ENCODE results near the gene LRMDA. TPM values are rescaled to one million over a fixed set of nuclear protein-coding genes. Genes with fewer than 3 reads are reported as not detected.
A peak's percentile ranks its signal among the peaks of the same experiment; 100 is the strongest.

LRMDA gene
- total and polyA plus RNA-seq, 10 of the 15 experiments (the other 5 are each of a cell fraction or from before 2014, with no cell fraction given), result 0.07 to 0.54 (median 0.29) TPM; not detected in 4

DNA sequence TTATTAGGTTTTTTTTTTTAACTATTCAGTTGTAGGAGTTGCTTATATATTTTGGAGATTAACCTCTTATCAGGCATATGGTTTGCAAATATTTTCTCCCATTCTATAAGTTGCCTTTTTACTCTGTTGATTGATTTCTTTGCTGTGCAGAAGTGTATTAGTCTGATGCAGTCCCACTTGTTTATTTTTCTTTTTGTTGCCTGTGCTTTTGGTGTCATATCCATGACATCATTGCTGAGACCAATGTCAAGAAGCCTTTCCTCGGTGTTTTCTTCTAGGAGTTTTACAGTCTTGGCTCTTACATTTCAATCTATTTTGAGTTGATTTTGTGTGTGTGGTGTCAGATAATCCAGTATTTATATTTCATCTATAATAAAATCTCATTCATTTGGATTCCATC is 155.4 kb downstream of the LRMDA start:
- 46% methylated on average over 1 of the region's 1 CpG for WGBS (ENCODE audit: insufficient coverage, insufficient replicate concordance, low lambda C conversion rate, missing lambda C conversion rate)
- DNase-seq (ENCODE audit: low read depth, low spot score) (no peak), FAIRE-seq (no peak), ATAC-seq (no peak)
- ChIA-PET POLR2A (interaction anchor here (0.7 to 1.0 kb wide), 3 partner anchors 13 to 188 kb away, joined by 3 to 6 read pairs (median 5); no protein-coding TSS in a partner anchor), RAD21 (ENCODE audit: unreplicated experiment) (interaction anchor here (1.1 kb wide), 1 partner anchor 101 kb away, joined by 3 read pairs; no protein-coding TSS in a partner anchor), SMC1A (ENCODE audit: uncharacterized antibody, unreplicated experiment) (interaction anchor here (1.6 kb wide), 1 partner anchor 18 kb away, joined by 5 read pairs; no protein-coding TSS in a partner anchor), CTCF (no interaction called here)
- BruUV-seq (replicated peaks), result no TSS peak
- no peaks in the 10 kb centered on the region for H3K79me2 ChIP-seq (ENCODE audit: control insufficient read depth, insufficient read depth, low read length)
- no peak overlapping the region for H3K4me3 ChIP-seq
- no peak overlapping the region for H3K9ac ChIP-seq (ENCODE audit: control insufficient read depth, insufficient read depth, low read length)
- peaks cover 3% of the 10 kb centered on the region; the same call in 1 of the 3 replicates for H3K9me3 ChIP-seq (replicated peaks; ENCODE audit: control insufficient read depth, insufficient read depth, low read length)
- H3K36me3 ChIP-seq (ENCODE audit: control insufficient read depth in 2 of 2, insufficient read depth in 2 of 2, low read length in 1 of 2), result no peaks in the 10 kb centered on the region
- no peaks in the 10 kb centered on the region for H3K4me1 ChIP-seq (ENCODE audit: control insufficient read depth, insufficient read depth, low read length)
- H2AFZ ChIP-seq (ENCODE audit: control insufficient read depth, low read depth, low read length), result no peak overlapping the region
- TF ChIP-seq IRF4 (IDR thresholded peaks at IDR 0.05; ENCODE audit: low read depth, low read length), result no peak
- no peaks in the 10 kb centered on the region for H4K20me1 ChIP-seq (ENCODE audit: control insufficient read depth, insufficient read depth)
- no peak overlapping the region for H3K27ac ChIP-seq (ENCODE audit: control insufficient read depth, insufficient read depth)
- in situ Hi-C loops (cut with MboI), result no loop called here
- H3K27me3 ChIP-seq (replicated peaks in 1 of 2; ENCODE audit: control insufficient read depth in 2 of 2, insufficient read depth in 2 of 2, low read length in 1 of 2), result no peaks in the 10 kb centered on the region
- no peak overlapping the region for H3K4me2 ChIP-seq (ENCODE audit: control insufficient read depth, insufficient read depth)
- intact Hi-C loops (cut with micrococcal nuclease; ENCODE audit: unreplicated experiment), result no loop called here

DNA sequence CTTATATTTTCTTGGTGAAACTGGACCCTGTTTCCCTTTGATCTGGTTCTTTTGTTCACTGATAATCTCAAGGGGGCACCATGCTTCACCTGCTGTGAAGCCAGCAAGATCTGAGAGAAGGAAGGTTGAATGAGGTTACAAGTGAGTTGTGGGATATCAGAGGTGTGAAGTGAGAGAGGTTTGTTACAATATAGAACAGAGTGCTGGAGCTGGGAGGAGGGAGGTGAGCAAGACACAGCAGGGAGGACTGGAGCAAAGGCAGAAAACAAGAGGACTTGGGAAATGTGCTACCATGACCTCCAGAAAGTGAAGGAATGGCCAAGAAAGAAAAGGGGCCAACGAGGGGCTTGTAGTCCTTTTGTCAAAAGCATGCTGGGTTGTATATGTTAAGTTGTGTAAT is 156.6 kb downstream of the LRMDA start:
- no TSS peak for BruUV-seq (replicated peaks)
- ChIA-PET CTCF (interaction anchor here (0.6 to 1.5 kb wide), 2 partner anchors 21 to 77 kb away, joined by 3 to 5 read pairs; no protein-coding TSS in a partner anchor), POLR2A (no interaction called here), RAD21 (ENCODE audit: unreplicated experiment) (interaction anchor here (0.8 to 1.4 kb wide), 2 partner anchors 14 to 20 kb away, joined by 3 read pairs; no protein-coding TSS in a partner anchor), SMC1A (ENCODE audit: uncharacterized antibody, unreplicated experiment) (no interaction called here)
- intact Hi-C loops (cut with micrococcal nuclease; ENCODE audit: unreplicated experiment), result no loop called here
- ATAC-seq (peak; percentile 28; the same call in 1 of the 3 replicates), DNase-seq (ENCODE audit: low read depth, low spot score) (no peak), FAIRE-seq (no peak)
- H3K36me3 ChIP-seq (ENCODE audit: control insufficient read depth in 2 of 2, insufficient read depth in 2 of 2, low read length in 1 of 2), result no peaks in the 10 kb centered on the region
- H3K4me3 ChIP-seq, result no peak overlapping the region
- H4K20me1 ChIP-seq (ENCODE audit: control insufficient read depth, insufficient read depth), result no peaks in the 10 kb centered on the region
- 0% methylated on average over 1 of the region's 1 CpG for WGBS (ENCODE audit: insufficient coverage, insufficient replicate concordance, low lambda C conversion rate, missing lambda C conversion rate)
- no peak overlapping the region for H3K27ac ChIP-seq (ENCODE audit: control insufficient read depth, insufficient read depth)
- H3K79me2 ChIP-seq (ENCODE audit: control insufficient read depth, insufficient read depth, low read length), result no peaks in the 10 kb centered on the region
- H3K9ac ChIP-seq (ENCODE audit: control insufficient read depth, insufficient read depth, low read length), result no peak overlapping the region
- no peaks in the 10 kb centered on the region for H3K4me1 ChIP-seq (ENCODE audit: control insufficient read depth, insufficient read depth, low read length)
- H3K27me3 ChIP-seq (replicated peaks in 1 of 2; ENCODE audit: control insufficient read depth in 2 of 2, insufficient read depth in 2 of 2, low read length in 1 of 2), result no peaks in the 10 kb centered on the region
- no peak overlapping the region for H2AFZ ChIP-seq (ENCODE audit: control insufficient read depth, low read depth, low read length)
- H3K9me3 ChIP-seq (replicated peaks; ENCODE audit: control insufficient read depth, insufficient read depth, low read length), result no peaks in the 10 kb centered on the region; the same call in 2 of the 3 replicates
- in situ Hi-C loops (cut with MboI), result no loop called here
- H3K4me2 ChIP-seq (ENCODE audit: control insufficient read depth, insufficient read depth), result no peak overlapping the region
- TF ChIP-seq LARP7 (IDR thresholded peaks at IDR 0.05) (no peak), NFIC (IDR thresholded peaks at IDR 0.05; ENCODE audit: low read depth, low read length) (no peak), CREM (IDR thresholded peaks at IDR 0.05; ENCODE audit: low read depth) (no peak), FOXK2 (IDR thresholded peaks at IDR 0.05) (no peak)
- TF ChIP-seq, protein P1, sequence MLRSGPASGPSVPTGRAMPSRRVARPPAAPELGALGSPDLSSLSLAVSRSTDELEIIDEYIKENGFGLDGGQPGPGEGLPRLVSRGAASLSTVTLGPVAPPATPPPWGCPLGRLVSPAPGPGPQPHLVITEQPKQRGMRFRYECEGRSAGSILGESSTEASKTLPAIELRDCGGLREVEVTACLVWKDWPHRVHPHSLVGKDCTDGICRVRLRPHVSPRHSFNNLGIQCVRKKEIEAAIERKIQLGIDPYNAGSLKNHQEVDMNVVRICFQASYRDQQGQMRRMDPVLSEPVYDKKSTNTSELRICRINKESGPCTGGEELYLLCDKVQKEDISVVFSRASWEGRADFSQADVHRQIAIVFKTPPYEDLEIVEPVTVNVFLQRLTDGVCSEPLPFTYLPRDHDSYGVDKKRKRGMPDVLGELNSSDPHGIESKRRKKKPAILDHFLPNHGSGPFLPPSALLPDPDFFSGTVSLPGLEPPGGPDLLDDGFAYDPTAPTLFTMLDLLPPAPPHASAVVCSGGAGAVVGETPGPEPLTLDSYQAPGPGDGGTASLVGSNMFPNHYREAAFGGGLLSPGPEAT (IDR thresholded peaks at IDR 0.05; ENCODE audit: low read depth), result no peak
- TF ChIP-seq, protein P2, sequence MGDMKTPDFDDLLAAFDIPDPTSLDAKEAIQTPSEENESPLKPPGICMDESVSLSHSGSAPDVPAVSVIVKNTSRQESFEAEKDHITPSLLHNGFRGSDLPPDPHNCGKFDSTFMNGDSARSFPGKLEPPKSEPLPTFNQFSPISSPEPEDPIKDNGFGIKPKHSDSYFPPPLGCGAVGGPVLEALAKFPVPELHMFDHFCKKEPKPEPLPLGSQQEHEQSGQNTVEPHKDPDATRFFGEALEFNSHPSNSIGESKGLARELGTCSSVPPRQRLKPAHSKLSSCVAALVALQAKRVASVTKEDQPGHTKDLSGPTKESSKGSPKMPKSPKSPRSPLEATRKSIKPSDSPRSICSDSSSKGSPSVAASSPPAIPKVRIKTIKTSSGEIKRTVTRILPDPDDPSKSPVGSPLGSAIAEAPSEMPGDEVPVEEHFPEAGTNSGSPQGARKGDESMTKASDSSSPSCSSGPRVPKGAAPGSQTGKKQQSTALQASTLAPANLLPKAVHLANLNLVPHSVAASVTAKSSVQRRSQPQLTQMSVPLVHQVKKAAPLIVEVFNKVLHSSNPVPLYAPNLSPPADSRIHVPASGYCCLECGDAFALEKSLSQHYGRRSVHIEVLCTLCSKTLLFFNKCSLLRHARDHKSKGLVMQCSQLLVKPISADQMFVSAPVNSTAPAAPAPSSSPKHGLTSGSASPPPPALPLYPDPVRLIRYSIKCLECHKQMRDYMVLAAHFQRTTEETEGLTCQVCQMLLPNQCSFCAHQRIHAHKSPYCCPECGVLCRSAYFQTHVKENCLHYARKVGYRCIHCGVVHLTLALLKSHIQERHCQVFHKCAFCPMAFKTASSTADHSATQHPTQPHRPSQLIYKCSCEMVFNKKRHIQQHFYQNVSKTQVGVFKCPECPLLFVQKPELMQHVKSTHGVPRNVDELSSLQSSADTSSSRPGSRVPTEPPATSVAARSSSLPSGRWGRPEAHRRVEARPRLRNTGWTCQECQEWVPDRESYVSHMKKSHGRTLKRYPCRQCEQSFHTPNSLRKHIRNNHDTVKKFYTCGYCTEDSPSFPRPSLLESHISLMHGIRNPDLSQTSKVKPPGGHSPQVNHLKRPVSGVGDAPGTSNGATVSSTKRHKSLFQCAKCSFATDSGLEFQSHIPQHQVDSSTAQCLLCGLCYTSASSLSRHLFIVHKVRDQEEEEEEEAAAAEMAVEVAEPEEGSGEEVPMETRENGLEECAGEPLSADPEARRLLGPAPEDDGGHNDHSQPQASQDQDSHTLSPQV (IDR thresholded peaks at IDR 0.05), result no peak
- TF ChIP-seq, protein P3, sequence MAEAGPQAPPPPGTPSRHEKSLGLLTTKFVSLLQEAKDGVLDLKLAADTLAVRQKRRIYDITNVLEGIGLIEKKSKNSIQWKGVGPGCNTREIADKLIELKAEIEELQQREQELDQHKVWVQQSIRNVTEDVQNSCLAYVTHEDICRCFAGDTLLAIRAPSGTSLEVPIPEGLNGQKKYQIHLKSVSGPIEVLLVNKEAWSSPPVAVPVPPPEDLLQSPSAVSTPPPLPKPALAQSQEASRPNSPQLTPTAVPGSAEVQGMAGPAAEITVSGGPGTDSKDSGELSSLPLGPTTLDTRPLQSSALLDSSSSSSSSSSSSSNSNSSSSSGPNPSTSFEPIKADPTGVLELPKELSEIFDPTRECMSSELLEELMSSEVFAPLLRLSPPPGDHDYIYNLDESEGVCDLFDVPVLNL (IDR thresholded peaks at IDR 0.05; ENCODE audit: low read depth, low read length), result no peak
- TF ChIP-seq, protein P4, sequence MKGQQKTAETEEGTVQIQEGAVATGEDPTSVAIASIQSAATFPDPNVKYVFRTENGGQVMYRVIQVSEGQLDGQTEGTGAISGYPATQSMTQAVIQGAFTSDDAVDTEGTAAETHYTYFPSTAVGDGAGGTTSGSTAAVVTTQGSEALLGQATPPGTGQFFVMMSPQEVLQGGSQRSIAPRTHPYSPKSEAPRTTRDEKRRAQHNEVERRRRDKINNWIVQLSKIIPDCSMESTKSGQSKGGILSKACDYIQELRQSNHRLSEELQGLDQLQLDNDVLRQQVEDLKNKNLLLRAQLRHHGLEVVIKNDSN (IDR thresholded peaks at IDR 0.05; ENCODE audit: borderline replicate concordance, extremely low read length, insufficient read depth, low read depth, low read length), result no peak

Measured in GM12878 (cell line).